IMR-90 (cell line): ENCODE measurements around the gene ZRANB3. TPM values are rescaled to one million over a fixed set of nuclear protein-coding genes. Genes with fewer than 3 reads are reported as not detected.

Source experiments
- ATAC-seq: fragments of 200-7000 bp; cut with Tn5 transposase; 2 replicates; pipeline ENCODE4 v1.9.1; 2020; ENCODE audit warnings: low read depth, mild to moderate bottlenecking, moderate library complexity
- BruUV-seq: library from RNA; stranded (reverse); fragments of 400-500 nt; replicated peaks from 2 replicates; lab custom pipeline; 2021; lab: Mats Ljungman, UMichigan
- CTCF ChIA-PET: fragments of 300-600 bp; formaldehyde crosslinking; extraction: SDS; loops from one replicate; lab custom pipeline; 2021; ENCODE audit warnings: antibody characterized with exemption; lab: Yijun Ruan, JAX
- POLR2A ChIA-PET: fragments of 300-600 bp; sonication (Branson Sonifier 250); formaldehyde crosslinking; loops from one replicate; lab custom pipeline; 2022; ENCODE audit warnings: antibody characterized with exemption; ENCODE audit not compliant: unreplicated experiment; lab: Charles Lee
- DNase-seq: peaks from one replicate; pipeline ENCODE4 v3.0.0; 2013
- H2AFZ ChIP-seq: replicated peaks from 2 replicates; pipeline ENCODE3; 2013; ENCODE audit warnings: low read length, mild to moderate bottlenecking; ENCODE audit not compliant: poor library complexity
- H2AK5ac ChIP-seq: 2 replicates; pipeline ENCODE4 v1.6.1; 2013; ENCODE audit warnings: low read depth, low read length, inconsistent platforms
- H2AK9ac ChIP-seq: replicated peaks from 2 replicates; pipeline ENCODE3; 2013; ENCODE audit warnings: mild to moderate bottlenecking, low read depth, low read length, moderate library complexity; ENCODE audit not compliant: poor library complexity
- H2BK120ac ChIP-seq: 2 replicates; pipeline ENCODE4 v1.6.1; 2013; ENCODE audit warnings: low read depth, low read length, inconsistent platforms
- H2BK15ac ChIP-seq: 3 replicates; pipeline ENCODE4 v1.6.1; 2013; ENCODE audit warnings: low read depth, low read length, inconsistent platforms
- H2BK20ac ChIP-seq: 2 replicates; pipeline ENCODE4 v1.6.1; 2013; ENCODE audit warnings: low read depth, mild to moderate bottlenecking, inconsistent platforms, low read length, moderate library complexity
- H2BK5ac ChIP-seq: 2 replicates; pipeline ENCODE4 v1.6.1; 2013; ENCODE audit warnings: mild to moderate bottlenecking, low read depth, low read length, inconsistent platforms; ENCODE audit not compliant: poor library complexity, severe bottlenecking
- H3K14ac ChIP-seq: replicated peaks from 2 replicates; pipeline ENCODE4 v1.6.1; 2013; ENCODE audit warnings: low read depth, low read length, inconsistent platforms
- H3K18ac ChIP-seq: 2 replicates; pipeline ENCODE4 v1.6.1; 2013; ENCODE audit warnings: low read depth, low read length, control low read depth
- H3K23ac ChIP-seq: 2 replicates; pipeline ENCODE4 v1.6.1; 2013; ENCODE audit warnings: low read depth, low read length, inconsistent platforms
- H3K27ac ChIP-seq: 2 replicates; pipeline ENCODE4 v1.5.1; 2013; ENCODE audit warnings: mild to moderate bottlenecking, control low read depth, low read length; ENCODE audit not compliant: insufficient read depth
- H3K27me3 ChIP-seq: 2 replicates; pipeline ENCODE4 v1.6.1; 2013; ENCODE audit warnings: low read length; ENCODE audit not compliant: control insufficient read depth, insufficient read depth
- H3K36me3 ChIP-seq: 2 replicates; pipeline ENCODE4 v1.6.1; 2013; ENCODE audit warnings: low read length, mixed read lengths; ENCODE audit not compliant: control insufficient read depth, insufficient read depth
- H3K4ac ChIP-seq: 2 replicates; pipeline ENCODE4 v1.6.1; 2013; ENCODE audit warnings: low read depth, low read length, inconsistent platforms
- H3K4me1 ChIP-seq: 2 replicates; pipeline ENCODE4 v1.6.1; 2013; ENCODE audit warnings: low read length, mixed read lengths; ENCODE audit not compliant: control insufficient read depth, insufficient read depth
- H3K4me2 ChIP-seq: 2 replicates; pipeline ENCODE4 v1.6.1; 2013; ENCODE audit warnings: low read depth, mild to moderate bottlenecking, control low read depth, low read length, moderate library complexity
- H3K4me3 ChIP-seq: 2 replicates; pipeline ENCODE4 v1.5.1; 2013; ENCODE audit warnings: low read depth, mild to moderate bottlenecking, control low read depth, low read length, moderate library complexity; ENCODE audit not compliant: insufficient read depth
- H3K56ac ChIP-seq: 2 replicates; pipeline ENCODE4 v1.6.1; 2013; ENCODE audit warnings: low read length, inconsistent platforms; ENCODE audit not compliant: insufficient read depth; ENCODE audit errors: extremely low read depth
- H3K79me1 ChIP-seq, 2 experiments: 2 replicates each; pipeline ENCODE4 v1.6.1; 2013; ENCODE audit warnings: low read length in 2 of 2, inconsistent platforms in 1 of 2, low read depth in 1 of 2
- H3K9ac ChIP-seq: 2 replicates; pipeline ENCODE4 v1.6.1; 2013; ENCODE audit warnings: low read depth, low read length, control low read depth
- H3K9me1 ChIP-seq: 2 replicates; pipeline ENCODE4 v1.6.1; 2013; ENCODE audit warnings: low read length, inconsistent platforms; ENCODE audit not compliant: insufficient read depth
- H3K9me3 ChIP-seq: 2 replicates; pipeline ENCODE4 v1.6.1; 2013; ENCODE audit warnings: low read length; ENCODE audit not compliant: control insufficient read depth, insufficient read depth
- H4K20me1 ChIP-seq: 2 replicates; pipeline ENCODE4 v1.6.1; 2013; ENCODE audit warnings: low read length, inconsistent platforms; ENCODE audit not compliant: insufficient read depth
- H4K5ac ChIP-seq: 2 replicates; pipeline ENCODE4 v1.6.1; 2013; ENCODE audit warnings: mild to moderate bottlenecking, low read depth, low read length, control low read depth
- H4K8ac ChIP-seq, 2 experiments: 2 replicates each; pipeline ENCODE4 v1.6.1; 2013; ENCODE audit warnings: low read depth in 2 of 2, low read length in 2 of 2, control low read depth in 1 of 2, inconsistent platforms in 1 of 2
- H4K91ac ChIP-seq: 2 replicates; pipeline ENCODE4 v1.6.1; 2013; ENCODE audit warnings: low read depth, low read length, inconsistent platforms; ENCODE audit not compliant: insufficient read depth
- RCOR1 ChIP-seq: IDR thresholded peaks from 2 replicates; pipeline ENCODE4 v1.6.1; 2012; ENCODE audit warnings: mild to moderate bottlenecking, low read length, improper control_type of control experiment; ENCODE audit not compliant: insufficient replicate concordance
- WGBS, 2 experiments: methylation state at CpG; one replicate each; pipeline versions ENCODE4 v1.1.5 to v1.1.7; 2013; ENCODE audit warnings: missing lambda C conversion rate in 2 of 2; ENCODE audit not compliant: insufficient read length in 1 of 2; ENCODE audit errors: extremely low coverage in 2 of 2; 5-methylcytosine and 5-hydroxymethylcytosine counted together
- dilution Hi-C: fragments of 300-500 bp; cut with HindIII; formaldehyde crosslinking; loops from one replicate; pipeline ENCODE4 v1.14.3; 2018; ENCODE audit warnings: low sequenced_read_pairs; ENCODE audit not compliant: unreplicated experiment
- in situ Hi-C: fragments of 300-500 bp; cut with MboI; formaldehyde crosslinking; loops from 3 replicates; pipeline ENCODE4 v1.14.3; 2019; ENCODE audit warnings: low sequenced_read_pairs, inconsistent platforms, mixed read lengths
- intact Hi-C: fragments of 100-400 bp; cut with micrococcal nuclease; formaldehyde crosslinking; loops from 2 replicates; pipeline ENCODE4 v1.10.0; 2022
- polyA plus RNA-seq, 3 experiments: library from polyadenylated mRNA; depleted of rRNA; stranded (reverse); fragments of >200 nt; gene quantifications; 2 replicates each; pipeline ENCODE4 v1.2.3, GENCODE V29; 2012; ENCODE audit warnings: low replicate concordance in 1 of 3
- total RNA-seq: library from RNA; depleted of rRNA; stranded (reverse); fragments of >200 nt; gene quantifications from 2 replicates; pipeline ENCODE4 v1.2.3, GENCODE V29; 2012

The ZRANB3 gene
- total and polyA plus RNA-seq, 2 of the 4 experiments (the other 2 are of a cell fraction), result 3.4 to 9.3 TPM

DNA sequence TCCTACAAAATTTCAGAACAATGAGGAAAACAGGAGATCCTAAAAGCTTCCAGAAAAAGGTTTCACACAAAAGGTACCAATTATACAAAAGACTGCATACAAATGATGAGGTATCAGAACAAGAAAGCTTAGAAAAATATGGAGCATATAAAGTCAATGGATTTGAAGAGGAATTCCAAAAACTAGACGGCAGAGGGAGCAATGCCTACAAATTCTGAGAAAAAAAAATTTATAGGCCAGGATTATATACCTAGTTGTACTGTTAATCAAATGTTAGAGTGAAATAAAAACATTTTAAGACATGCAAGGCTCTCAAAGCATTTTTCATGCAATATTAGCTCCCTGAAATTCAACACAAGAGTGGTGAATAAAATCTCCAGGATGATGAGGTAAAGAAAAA, 106.2 kb downstream of the ZRANB3 start:
- Histone ChIP-seq H3K56ac (no peak overlapping the region), H3K9ac (no peak overlapping the region), H3K4ac (no peak overlapping the region), H3K14ac (no peak overlapping the region), H2BK20ac (no peak overlapping the region), H3K36me3 (no peaks in the 10 kb centered on the region), H4K20me1 (no peaks in the 10 kb centered on the region), H4K5ac (no peak overlapping the region), H2BK5ac (no peak overlapping the region), H2BK120ac (no peak overlapping the region), H2AK5ac (no peak overlapping the region), H4K91ac (no peak overlapping the region), H3K79me1 (no peaks in the 10 kb centered on the region), H3K18ac (no peak overlapping the region), H2AK9ac (no peak overlapping the region), H3K27ac (no peak overlapping the region), H2BK15ac (no peak overlapping the region), H2AFZ (no peak overlapping the region), H3K23ac (no peak overlapping the region), H3K9me1 (no peaks in the 10 kb centered on the region), H3K27me3 (no peaks in the 10 kb centered on the region), H3K4me2 (no peak overlapping the region), H3K4me1 (no peaks in the 10 kb centered on the region), H4K8ac (no peak overlapping the region), H3K4me3 (no peak overlapping the region), H3K9me3 (no peaks in the 10 kb centered on the region)
- dilution Hi-C loops, result no loop called here
- ATAC-seq, result no peak
- no CpG with 5 or more reads among the region's 1 CpG for WGBS, 2 experiments
- intact Hi-C loops, result no loop called here
- in situ Hi-C loops, result no loop called here
- ChIA-PET POLR2A (no interaction called here), CTCF (no interaction called here)
- no peak for TF ChIP-seq RCOR1
- no peak for DNase-seq
- no TSS peak for BruUV-seq
